NCI-H345 treated with DMSO at 0.1 percent for 48 hours (cell line): ENCODE data around the gene ZFP82.

Experiments used
- DNase-seq: peaks from one replicate; lab custom pipeline; 2025; ENCODE audit not compliant: unreplicated experiment; lab: John Stamatoyannopoulos, UW

The ZFP82 gene

DNA sequence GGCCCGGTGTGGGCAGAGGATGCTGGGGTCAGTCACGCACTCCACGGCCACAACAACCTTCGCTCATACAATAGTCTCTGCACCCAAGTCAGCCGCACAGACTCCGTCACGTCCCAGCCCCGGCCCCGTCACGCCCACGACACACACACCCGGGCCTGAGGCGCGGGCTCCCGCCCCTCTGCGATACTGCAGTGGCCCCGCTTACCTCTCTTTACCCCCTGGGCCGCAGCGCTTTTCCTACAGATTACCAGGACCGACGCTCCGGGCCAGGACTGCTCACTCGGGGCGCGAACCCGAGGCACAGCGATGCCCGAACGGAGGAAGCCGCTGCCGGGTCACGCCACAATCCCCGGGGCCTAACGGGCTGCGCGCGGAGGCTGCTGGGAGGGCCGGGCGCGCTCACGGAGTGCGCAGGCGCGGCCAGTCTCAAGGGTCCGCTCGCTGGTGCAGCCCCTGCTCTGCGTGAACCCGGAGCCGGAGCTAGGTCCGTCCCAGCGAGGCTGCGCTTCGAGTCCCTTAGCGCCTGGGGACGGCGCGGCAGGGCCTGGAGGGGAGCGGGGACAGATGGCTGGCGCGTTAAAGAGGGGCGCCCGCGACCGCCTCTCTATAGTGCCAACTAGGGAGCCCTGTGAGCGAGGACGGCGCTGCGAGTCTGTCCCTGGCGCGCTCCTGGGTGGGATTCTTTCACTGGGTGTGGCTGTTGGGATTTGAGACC is at the start of gene ZFP82:
ZFP82 (minus strand) TSS at position 358 of the 715 bp plus-strand sequence. CDS start 8,855 bp downstream, outside the sequence.
- peak; percentile 82 for DNase-seq

DNA sequence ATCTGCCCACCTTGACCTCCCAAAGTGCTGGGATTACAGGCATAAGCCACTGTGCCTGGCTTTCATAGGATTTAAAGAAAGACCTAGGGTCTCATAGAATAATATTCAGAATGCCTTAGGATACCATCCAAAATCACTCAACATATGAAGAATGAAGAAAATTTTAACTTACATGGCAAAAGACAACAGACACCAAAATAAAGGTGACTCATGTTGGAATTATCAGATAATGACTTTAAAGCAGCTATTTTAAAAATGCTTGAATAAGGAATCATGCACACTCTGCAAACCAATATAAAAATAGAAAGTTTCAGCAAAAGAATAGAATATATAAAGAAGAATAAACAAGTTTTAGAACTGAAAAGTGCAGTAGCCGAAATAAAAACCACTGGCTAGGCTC is 41.6 kb upstream of the ZFP82 start:
- no peak for DNase-seq

DNA sequence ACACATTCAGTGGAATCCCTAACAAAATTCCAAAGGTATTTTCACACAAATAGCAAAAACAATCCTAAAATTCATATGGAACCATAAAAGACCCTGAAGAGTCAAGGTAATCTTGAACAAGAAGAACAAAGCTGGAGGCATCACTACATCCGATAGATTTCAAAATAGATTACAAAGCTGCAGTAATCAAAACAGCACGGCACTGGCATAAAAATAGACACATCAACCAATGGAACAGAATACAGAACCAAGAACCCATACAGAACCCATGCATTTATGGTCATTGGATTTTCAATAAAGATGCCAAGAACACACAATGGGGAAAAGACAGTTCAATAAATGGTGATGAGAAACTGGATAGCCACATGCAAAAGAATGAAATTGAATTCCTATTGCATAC is 38.4 kb upstream of the ZFP82 start:
- no peak for DNase-seq

DNA sequence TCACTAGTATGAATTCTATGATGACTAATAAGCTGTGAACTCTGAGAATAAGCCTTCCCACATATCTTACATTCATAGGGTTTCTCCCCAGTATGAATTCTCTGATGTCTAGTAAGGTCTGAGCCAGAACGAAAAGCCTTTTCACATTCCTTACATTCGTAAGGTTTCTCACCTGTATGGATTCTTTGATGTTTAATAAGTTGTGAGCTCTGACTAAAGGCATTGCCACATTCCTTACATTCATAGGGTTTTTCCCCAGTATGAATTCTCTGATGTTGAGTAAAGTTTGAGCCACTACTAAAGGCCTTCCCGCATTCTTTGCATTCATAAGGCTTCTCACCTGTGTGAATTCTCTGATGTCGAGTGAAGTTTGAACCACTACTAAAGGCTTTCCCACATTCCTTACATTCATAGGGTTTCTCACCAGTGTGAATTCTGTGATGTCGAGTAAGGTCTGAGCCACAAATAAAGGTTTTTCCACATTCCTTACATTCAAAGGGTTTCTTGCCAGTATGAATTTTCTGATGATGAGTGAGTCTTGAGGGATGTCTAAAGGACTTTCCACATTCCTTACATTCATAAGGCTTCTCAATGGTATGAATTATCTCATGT is 30.7 kb upstream of the ZFP82 start:
- no peak for DNase-seq

DNA sequence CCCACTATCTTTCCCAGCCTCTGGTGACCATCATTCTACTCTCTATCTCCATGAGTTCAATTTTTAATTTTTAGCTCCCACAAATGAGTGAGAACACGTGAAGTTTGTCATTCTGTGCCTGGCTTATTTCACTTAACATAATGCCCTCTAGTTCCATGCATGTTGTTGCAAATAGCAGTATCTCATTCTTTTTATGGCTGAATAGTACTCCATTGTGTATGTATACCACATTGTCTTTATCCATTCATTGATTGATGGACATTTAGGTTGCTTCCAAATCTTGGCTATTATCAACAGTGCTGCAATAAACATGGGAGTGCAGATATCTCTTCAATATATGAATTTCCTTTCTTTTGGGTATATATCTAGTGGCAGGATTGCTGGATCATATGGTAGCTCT is 22.9 kb upstream of the ZFP82 start:
- no peak for DNase-seq

DNA sequence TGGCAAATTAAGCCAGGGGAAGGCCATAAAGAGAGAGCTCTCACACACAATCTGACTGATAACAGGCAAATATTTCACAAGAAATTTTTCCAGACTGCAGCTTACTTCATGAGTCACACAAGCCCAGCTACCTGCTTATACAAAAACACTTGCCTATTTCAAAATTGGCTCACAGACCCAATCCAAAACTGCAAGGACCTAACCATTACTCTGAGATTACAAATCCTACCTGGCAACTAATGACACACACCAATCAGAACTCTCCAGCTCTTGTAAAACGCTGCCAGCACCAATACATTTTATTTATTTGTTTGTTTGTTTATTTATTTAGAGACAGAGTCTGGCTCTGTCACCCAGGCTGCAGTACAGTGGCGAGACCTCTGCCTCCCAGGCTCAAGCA is 18.1 kb upstream of the ZFP82 start:
- no peak for DNase-seq

DNA sequence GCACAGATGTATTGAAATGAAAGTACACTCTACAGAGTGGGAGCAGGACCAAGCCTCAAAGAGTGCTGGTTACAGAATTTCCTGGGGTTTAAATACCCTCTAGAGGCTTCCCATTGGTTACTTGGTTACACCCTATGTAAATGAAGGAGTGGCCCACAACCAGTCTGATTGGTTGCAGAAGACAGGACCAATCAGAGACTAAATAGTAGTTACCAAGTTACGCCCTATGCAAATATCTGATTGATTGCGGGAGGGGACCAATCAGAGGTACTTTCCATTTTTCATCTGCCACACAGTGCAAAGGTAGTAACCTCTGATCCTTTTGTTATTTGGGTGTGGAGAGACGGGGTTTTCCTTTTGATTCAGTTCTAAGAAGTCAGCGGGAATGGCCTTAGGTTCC is 5.5 kb upstream of the ZFP82 start:
- DNase-seq = no peak

DNA sequence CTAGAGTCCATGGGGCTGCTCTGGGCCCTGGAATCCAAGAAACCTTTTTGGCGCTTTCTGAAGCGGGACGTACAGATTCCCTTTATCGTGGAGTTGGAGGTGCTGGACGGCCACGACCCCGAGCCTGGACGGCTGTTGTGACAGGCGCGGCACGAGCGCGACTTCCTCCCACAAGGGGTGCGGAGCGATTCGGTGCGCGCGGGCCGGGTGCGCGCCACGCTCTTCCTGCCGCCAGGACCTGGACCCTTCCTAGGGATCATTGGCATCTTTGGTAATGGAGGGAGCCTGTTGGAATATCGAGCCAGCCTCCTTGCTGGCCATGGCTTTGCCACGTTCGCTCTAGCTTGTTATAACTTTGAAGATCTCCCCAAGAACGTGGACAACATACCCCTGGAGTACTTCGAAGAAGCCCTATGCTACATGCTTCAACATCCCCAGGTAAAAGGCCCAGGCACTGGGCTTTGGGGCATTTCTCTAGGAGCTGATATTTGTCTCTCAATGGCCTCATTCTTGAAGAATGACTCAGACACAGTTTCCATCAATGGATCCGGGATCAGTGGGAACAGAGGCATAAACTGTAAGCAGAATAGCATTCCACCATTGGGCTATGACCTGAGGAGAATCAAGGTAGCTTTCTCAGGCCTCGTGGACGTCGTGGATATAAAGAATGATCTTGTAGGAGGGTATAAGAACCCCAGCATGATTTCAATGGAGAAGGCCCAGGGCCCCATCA is 3.5 kb upstream of the ZFP82 start:
- no peak for DNase-seq

DNA sequence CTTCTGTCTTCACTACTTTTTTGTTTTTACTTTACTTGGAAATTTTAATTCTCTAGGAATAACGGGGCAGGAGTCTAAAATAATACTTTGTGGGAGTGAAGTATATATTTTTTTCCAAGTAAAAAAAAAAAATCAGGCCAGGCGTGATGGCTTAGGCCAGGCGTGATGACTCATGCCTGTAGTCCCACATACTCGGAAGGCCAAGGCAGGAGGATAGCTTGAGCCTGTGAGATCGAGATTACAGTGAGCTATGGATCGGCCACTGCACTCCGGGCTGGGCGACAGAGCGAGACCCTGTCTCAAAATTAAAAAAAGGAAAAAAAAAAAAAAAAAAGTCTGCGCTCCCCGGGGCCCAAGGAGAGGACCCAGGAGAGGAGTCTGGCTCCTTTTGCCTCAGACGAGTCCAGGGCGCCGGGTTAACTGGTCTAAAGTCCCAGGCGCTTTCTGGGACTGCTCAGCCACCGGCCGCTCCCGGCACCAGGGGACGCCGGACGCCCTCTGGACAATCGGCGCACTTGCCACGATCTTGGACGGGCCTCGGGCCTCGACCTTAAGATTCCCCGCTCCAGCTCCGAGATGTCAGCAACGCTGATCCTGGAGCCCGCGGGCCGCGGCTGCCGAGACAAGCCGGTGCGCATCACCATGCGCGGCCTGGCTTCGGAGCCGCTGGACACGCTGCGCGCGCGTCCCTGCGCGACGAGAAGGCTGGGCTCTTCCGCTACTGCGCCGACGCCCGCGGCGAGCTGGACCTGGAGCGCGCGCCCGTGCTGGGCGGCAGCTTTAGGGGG is 2.7 kb upstream of the ZFP82 start:
- no peak for DNase-seq

DNA sequence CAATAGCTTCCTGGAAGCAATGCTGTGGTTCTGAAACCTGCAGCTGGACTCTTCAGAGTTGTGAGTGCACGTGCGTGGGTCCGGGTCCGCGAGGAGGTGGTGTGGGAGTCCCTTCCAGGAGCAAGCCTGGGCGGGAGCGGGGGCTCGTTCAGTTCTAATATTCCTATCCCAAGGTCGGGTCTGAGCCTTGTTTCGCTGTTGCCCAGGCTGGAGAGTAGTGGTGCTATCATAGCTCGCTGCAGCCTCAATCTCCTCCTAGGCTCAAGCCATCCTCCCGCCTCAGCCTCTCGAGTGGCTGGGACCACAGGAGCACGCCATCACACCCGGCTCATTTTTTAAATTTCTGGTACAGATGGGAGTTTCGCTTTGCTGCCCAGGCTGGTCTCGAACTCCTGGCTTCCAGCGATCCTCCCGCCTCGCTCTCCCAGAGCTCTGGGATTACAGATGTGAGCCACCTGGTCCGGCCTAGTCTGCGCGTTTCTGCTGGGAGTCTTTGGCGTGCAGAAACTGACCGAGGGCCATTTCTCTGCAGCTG is 625 bp downstream of the ZFP82 start:
- DNase-seq = no peak

DNA sequence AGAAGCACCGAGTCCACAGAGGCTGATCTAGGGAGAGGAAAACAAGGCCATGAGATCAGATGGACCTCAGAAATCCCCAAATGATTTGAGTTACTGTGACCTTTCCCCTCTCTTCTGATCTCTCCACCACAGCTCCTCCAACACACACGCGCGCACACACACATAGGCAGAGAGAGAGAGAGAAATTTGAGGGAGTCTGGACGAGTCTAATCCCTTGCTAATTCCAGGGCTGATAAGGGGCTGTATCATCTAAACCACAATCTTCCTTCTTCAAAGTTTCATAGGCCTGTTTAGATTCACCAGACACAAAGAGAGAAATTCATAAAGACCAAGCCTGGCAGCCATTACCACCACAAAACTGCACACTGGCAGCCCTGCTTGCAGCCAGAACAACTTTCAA is 8.6 kb downstream of the ZFP82 start:
- no peak for DNase-seq

DNA sequence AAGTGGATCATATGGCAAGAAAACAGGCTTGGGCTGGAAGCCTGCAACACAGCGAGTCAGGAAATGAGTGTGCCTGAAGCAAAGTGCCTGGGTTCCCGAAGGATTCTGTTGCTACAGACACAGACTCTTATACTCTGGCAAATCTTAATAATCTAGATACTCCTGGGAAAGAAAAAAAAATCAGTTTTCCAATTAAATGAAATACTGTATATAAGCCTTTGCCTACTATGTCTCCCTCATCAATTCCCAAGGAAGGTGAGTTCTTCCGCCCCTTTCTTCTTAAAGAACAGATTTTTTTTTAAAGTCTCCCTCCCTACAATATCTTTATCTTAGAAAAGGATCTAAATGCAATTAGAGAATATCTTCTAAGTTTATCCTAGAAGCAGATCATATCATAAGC is 10.3 kb downstream of the ZFP82 start:
- no peak for DNase-seq

DNA sequence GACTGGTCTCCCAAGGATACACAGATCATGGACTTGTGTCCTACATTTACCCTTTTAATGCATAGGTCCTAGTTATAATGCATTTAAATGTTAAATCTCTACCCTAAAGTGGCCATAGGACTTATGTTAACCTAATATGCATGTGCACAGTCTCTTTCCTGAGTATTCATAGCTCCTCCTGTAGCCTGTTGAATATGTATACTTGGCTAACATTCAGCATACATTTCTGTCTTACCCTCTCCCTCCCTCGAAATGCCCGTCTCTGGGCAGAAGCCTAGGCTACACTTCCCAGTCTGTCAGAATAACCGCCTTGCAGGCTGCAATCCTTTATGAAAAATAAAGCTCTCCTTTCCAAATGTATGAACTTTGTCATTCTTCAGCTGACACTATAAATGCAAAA is 13.9 kb downstream of the ZFP82 start:
- no peak for DNase-seq

DNA sequence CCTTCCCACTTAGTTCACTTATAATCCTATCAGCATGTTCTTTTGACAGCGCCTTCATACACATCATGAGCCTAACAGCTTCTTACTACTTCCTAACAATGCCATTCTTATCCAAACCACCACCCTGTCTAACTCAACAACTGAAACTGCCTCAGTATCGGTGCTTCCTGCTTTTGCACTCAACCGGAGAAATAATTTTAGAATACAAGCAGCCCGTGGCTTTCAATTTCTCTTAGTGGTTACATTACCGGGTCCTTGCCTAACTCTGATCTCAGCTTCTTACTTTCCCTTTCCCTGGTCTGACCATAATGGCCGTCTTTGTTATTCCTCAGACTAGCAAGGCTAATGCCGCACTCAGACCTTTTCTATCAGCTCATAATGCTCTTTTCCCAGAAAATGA is 17.0 kb downstream of the ZFP82 start:
- DNase-seq = no peak

DNA sequence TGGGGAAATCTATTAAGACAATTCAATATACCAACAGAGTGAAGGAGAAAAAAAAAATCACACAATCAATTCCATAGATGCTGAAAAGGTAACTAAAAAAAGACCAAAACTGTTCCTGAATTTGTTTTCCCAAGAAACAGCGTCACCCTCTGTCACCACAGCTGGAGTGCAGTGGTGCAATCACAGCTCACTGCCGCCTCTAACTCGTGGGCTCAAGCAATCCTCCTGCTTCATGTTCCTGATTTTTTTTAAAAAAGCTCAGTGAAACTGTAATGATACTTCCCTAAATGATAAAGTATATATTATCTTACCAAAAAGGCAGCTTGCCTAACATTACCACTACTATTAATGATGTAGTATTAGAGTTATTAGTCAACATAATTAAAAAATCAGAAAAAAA is 19.9 kb downstream of the ZFP82 start:
- no peak for DNase-seq

DNA sequence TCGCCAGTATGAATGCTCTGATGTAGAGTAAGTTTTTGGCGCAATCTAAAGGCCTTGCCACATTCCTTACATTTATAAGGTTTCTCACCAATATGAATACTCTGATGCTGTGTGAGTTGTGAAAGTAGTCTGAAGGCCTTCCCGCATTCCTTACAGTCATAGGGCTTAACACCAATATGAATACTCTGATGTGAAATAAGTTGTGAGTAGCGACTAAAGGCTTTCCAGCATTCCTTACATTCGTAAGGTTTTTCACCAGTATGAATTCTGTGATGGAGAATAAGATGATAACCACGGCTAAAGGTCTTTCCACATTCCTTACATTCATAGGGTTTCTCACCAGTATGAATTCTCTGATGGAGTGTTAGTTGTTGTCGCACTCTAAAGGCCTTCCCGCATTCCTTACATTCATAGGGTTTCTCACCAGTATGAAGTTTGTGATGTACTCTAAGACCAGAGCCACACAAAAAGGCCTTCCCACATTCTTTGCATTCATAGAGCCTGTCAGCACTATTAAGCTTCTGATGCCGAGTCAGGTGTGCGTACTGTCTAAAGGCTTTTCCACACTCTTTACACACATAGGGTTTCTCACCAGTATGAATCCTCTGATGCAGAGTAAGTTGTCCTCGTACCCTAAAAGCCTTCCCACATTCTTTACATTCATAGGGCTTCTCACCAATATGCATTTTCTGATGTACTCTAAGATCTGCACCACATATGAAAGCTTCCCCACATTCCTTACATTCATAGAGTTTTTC is 25.3 kb downstream of the ZFP82 start:
- DNase-seq = no peak

DNA sequence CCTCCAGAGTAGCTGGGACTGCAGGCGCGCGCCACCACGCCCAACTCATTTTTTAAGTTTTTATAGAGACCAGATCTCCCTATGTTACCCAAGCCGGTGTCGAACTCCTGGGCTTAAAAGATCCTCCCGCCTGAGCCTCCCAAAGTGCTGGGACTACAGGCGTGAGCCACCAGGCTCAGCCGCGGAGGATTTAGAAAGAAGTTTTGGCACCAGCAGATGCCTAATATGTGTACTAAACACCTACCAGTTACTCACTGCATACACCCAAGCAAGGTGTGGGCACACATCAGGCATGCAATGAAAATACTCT is 39.0 kb downstream of the ZFP82 start:
- DNase-seq = no peak

DNA sequence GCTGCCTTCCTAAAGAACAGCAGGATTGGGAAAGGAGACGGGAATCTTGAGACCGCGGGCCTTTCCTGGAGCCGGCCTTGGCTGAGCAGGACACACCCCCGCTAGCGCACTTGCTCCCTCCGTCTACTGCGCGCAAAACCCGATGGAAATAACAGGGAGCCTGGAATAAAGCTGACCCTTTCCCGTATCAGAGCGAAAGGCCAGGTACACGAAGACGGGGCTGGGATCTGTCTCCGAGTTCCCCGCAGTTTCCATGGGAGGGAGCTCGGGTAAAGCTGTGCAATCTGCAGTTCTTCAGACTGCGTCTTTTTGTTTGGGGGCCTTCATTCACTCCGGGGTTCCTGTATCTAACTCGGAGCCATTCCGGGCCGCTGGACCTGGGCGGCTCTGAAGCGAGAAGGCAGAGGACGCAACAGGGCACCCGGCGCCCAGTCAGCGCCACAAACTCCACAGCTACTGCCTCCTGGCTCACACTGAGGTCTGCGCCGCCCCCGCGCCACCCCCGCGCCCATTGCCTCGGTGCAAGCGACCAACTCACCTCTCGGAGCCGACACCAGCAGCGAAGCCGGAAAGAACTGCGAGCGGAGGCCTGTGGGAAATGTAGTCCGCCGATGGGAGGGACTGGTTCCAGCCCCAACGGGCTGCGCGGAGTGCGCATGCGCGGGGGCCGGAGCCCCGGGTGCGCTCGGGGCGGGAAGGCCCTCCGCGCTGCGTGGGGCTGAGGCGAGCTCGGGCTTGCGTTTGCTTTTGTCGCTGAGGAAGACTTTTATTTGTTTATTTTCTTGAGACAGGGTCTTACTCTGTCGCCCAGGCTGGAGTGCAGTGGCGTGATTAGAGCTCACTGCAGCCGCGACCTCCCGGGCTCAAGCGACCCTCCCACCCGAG is 39.6 kb downstream of the ZFP82 start, which contains the start of gene ZFP14:
ZFP14 (minus strand) TSS at position 577 of the 885 bp plus-strand sequence. CDS start 11,309 bp downstream, outside the sequence.
- peak; percentile 99 for DNase-seq

DNA sequence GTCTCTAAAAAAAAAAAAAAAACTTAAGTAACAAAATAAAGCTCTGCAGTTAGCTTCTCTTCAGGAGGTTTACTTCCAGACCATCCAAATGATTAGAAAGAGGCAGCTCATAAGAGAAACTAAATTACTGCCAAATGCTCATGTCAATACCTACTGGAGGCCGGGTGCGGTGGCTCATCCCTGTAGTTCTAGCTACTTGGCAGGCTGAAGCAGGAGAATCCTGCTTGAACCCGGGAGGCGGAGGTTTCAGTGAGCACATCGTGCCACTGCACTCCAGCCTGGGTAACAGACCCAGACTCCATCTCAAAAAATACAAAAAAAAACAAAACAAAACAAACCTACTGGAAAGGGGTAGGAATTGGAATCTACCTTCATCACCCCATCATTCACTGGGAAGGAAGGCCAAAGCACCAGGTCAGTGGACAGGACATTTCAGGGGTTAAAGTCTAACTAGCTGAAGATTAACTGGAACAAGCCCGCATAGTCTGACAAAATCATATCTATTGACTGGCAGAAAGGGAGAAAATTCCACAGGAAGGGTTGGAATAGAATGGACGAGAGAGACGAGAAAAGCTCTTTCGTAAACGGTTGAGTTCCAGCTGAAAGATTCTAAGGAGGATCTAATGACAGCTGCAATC is 40.8 kb downstream of the ZFP82 start:
- DNase-seq = no peak
